DMS79 (cell line): ENCODE results near the gene CATSPER2.
"Not testable (repeated sequence)": the region's sequence is repeated elsewhere in the genome, so short reads cannot be mapped to it uniquely, and the experiment has no call there.

Experiments
- DNase-seq: peaks from one replicate; lab custom pipeline; 2025; lab: John Stamatoyannopoulos, UW

Gene CATSPER2

GRCh38 chr15:43648649-43649429 is at the start of gene CATSPER2:
Gene CATSPER2 (minus strand): TSS chr15:43648844. CDS start chr15:43648061, 783 bp downstream.
- no peak for DNase-seq

- not testable (repeated sequence) for DNase-seq
Measured at GRCh38 chr15:43693148-43694022, 44.7 kb upstream of the CATSPER2 start, which contains the start of gene CKMT1A. Gene CKMT1A (plus strand): TSS chr15:43693859. CDS start chr15:43694051, 192 bp downstream.

- DNase-seq, result not testable (repeated sequence)
Measured at GRCh38 chr15:43692679-43693078, 44.0 kb upstream of the CATSPER2 start.

- not testable (repeated sequence) for DNase-seq
Measured at GRCh38 chr15:43689604-43690301, 41.1 kb upstream of the CATSPER2 start.

GRCh38 chr15:43674175-43674574 is 25.5 kb upstream of the CATSPER2 start:
- DNase-seq, result not testable (repeated sequence)

GRCh38 chr15:43666177-43666576 is 17.5 kb upstream of the CATSPER2 start:
- DNase-seq, result not testable (repeated sequence)

- not testable (repeated sequence) for DNase-seq
Measured at GRCh38 chr15:43663333-43663732, 14.7 kb upstream of the CATSPER2 start.

- DNase-seq, result not testable (repeated sequence)
Measured at GRCh38 chr15:43662293-43662692, 13.6 kb upstream of the CATSPER2 start.

- DNase-seq, result not testable (repeated sequence)
Measured at GRCh38 chr15:43659727-43660126, 11.1 kb upstream of the CATSPER2 start.

GRCh38 chr15:43649430-43649926 is 834 bp upstream of the CATSPER2 start:
- DNase-seq, result not testable (repeated sequence)

GRCh38 chr15:43638464-43639204 is 10.0 kb downstream of the CATSPER2 start:
- not testable (repeated sequence) for DNase-seq

- DNase-seq, result not testable (repeated sequence)
Measured at GRCh38 chr15:43626937-43627336, 21.7 kb downstream of the CATSPER2 start.

- no peak for DNase-seq
Measured at GRCh38 chr15:43625106-43625505, 23.5 kb downstream of the CATSPER2 start.

GRCh38 chr15:43622068-43622799 is 26.4 kb downstream of the CATSPER2 start:
- not testable (repeated sequence) for DNase-seq

- not testable (repeated sequence) for DNase-seq
Measured at GRCh38 chr15:43618700-43619099, 29.9 kb downstream of the CATSPER2 start, which contains the start of gene STRC. Gene STRC (minus strand): TSS chr15:43618800. CDS start chr15:43618722, 78 bp downstream.

- DNase-seq, result not testable (repeated sequence)
Measured at GRCh38 chr15:43617750-43618149, 30.9 kb downstream of the CATSPER2 start.

- peak; percentile 39 for DNase-seq
Measured at GRCh38 chr15:43602233-43602632, 46.4 kb downstream of the CATSPER2 start.

GRCh38 chr15:43600200-43600599 is 48.4 kb downstream of the CATSPER2 start:
- not testable (repeated sequence) for DNase-seq

- not testable (repeated sequence) for DNase-seq
Measured at GRCh38 chr15:43599131-43599530, 49.5 kb downstream of the CATSPER2 start.
